OCI-M2 (cell line): ENCODE data around the gene SEPTIN8.
"Not testable (repeated sequence)": the region's sequence is repeated elsewhere in the genome, so short reads cannot be mapped to it uniquely, and the experiment has no call there.

Source experiments
- DNase-seq: peaks from one replicate; lab custom pipeline; 2025; ENCODE audit not compliant: unreplicated experiment; lab: John Stamatoyannopoulos, UW

SEPTIN8 gene

GRCh38 chr5:132812781-132813598 is 36.0 kb upstream of the SEPTIN8 start, which contains the start of gene SOWAHA:
TSS of gene SOWAHA (plus strand) at chr5:132813302. CDS start at chr5:132813622, 320 bp downstream.
- no peak for DNase-seq

- no peak for DNase-seq
Measured at GRCh38 chr5:132812123-132812765, 35.2 kb upstream of the SEPTIN8 start.

GRCh38 chr5:132810605-132811004 is 33.6 kb upstream of the SEPTIN8 start:
- no peak for DNase-seq

GRCh38 chr5:132808866-132809265 is 31.8 kb upstream of the SEPTIN8 start:
- DNase-seq, result no peak

GRCh38 chr5:132808448-132808847 is 31.4 kb upstream of the SEPTIN8 start:
- no peak for DNase-seq

GRCh38 chr5:132807163-132807838 is 30.3 kb upstream of the SEPTIN8 start:
- no peak for DNase-seq

GRCh38 chr5:132806804-132807162 is 29.7 kb upstream of the SEPTIN8 start:
- DNase-seq, result not testable (repeated sequence)

- not testable (repeated sequence) for DNase-seq
Measured at GRCh38 chr5:132805872-132806271, 28.8 kb upstream of the SEPTIN8 start.

GRCh38 chr5:132804219-132804618 is 27.2 kb upstream of the SEPTIN8 start:
- not testable (repeated sequence) for DNase-seq

- DNase-seq, result not testable (repeated sequence)
Measured at GRCh38 chr5:132802685-132803066, 25.6 kb upstream of the SEPTIN8 start.

- no peak for DNase-seq
Measured at GRCh38 chr5:132802044-132802684, 25.1 kb upstream of the SEPTIN8 start.

- DNase-seq, result no peak
Measured at GRCh38 chr5:132800545-132800944, 23.5 kb upstream of the SEPTIN8 start.

- DNase-seq, result no peak
Measured at GRCh38 chr5:132799392-132799791, 22.4 kb upstream of the SEPTIN8 start.

- no peak for DNase-seq
Measured at GRCh38 chr5:132797651-132798050, 20.6 kb upstream of the SEPTIN8 start.

- no peak for DNase-seq
Measured at GRCh38 chr5:132791026-132791425, 14.0 kb upstream of the SEPTIN8 start.

GRCh38 chr5:132790201-132790865 is 13.3 kb upstream of the SEPTIN8 start:
- no peak for DNase-seq

- DNase-seq, result no peak
Measured at GRCh38 chr5:132788990-132789886, 12.2 kb upstream of the SEPTIN8 start.

GRCh38 chr5:132788508-132788907 is 11.5 kb upstream of the SEPTIN8 start:
- DNase-seq, result no peak

- no peak for DNase-seq
Measured at GRCh38 chr5:132787076-132787475, 10.0 kb upstream of the SEPTIN8 start.

GRCh38 chr5:132785864-132786263 is 8.8 kb upstream of the SEPTIN8 start:
- DNase-seq, result no peak
